ENCODE results near the gene FAM187B. TPM values are rescaled to one million over a fixed set of nuclear protein-coding genes. Genes with fewer than 3 reads are reported as not detected.

FAM187B gene
- total RNA-seq, 1 experiment from 2014 or later, result not detected

GRCh38 chr19:35265126-35265899, 36.8 kb upstream of the FAM187B start:
- no peak overlapping the region for H3K4me2 ChIP-seq (ENCODE audit: insufficient read depth, insufficient read length, low read length)
- no peaks in the 10 kb centered on the region for H3K9me3 ChIP-seq (ENCODE audit: control insufficient read depth, low read depth, low read length)
- H2BK12ac ChIP-seq (ENCODE audit: insufficient read length, low read depth, low read length), result no peak overlapping the region
- H2AFZ ChIP-seq (ENCODE audit: low read length), result no peak overlapping the region
- H3K4me1 ChIP-seq (ENCODE audit: insufficient read depth, low read length), result no peaks in the 10 kb centered on the region
- no peak overlapping the region for H3K18ac ChIP-seq (ENCODE audit: insufficient read length, low read depth, low read length)
- no peak overlapping the region for H2AK5ac ChIP-seq (ENCODE audit: insufficient read length, low read length)
- Mint-ChIP-seq H3K4me1 (peaks cover 18 to 24% of the 10 kb centered on the region in 2 experiments), H3K27ac (peak overlapping the region in 2 of 3 experiments; percentile 78 to 89; a peak in 4 of 7 replicates), H3K27me3 (ENCODE audit: low read depth) (no peaks in the 10 kb centered on the region), H3K4me3 (peak overlapping the region; percentile 32 to 48; a peak in 4 of 5 replicates), H3K9me3 (no peaks in the 10 kb centered on the region), H3K36me3 (ENCODE audit: insufficient read depth in 1 of 3, low read depth in 3 of 3) (peaks cover 12 to 64% (median 57%) of the 10 kb centered on the region in 3 experiments; a peak in 6 of 7 replicates)
- no peak overlapping the region for H3K27ac ChIP-seq (ENCODE audit: insufficient read length, low read depth, low read length)
- no peak overlapping the region for H2BK15ac ChIP-seq (ENCODE audit: low read depth, low read length)
- no peak for TF ChIP-seq CTCF (conservative IDR thresholded peaks at IDR 0.05)
- no peak overlapping the region for H4K5ac ChIP-seq (ENCODE audit: insufficient read length, low read depth, low read length)
- WGBS (ENCODE audit: extremely low coverage, insufficient read length, low lambda C conversion rate), result no CpG with 5 or more reads among the region's 6 CpGs
- H4K8ac ChIP-seq (replicated peaks; ENCODE audit: insufficient read length, low read depth, low read length), result no peak overlapping the region
- no peak overlapping the region for H2BK120ac ChIP-seq (ENCODE audit: low read depth, low read length, poor library complexity, severe bottlenecking)
- H2BK5ac ChIP-seq (ENCODE audit: insufficient read length, low read length), result no peak overlapping the region
- no peak overlapping the region for H3K56ac ChIP-seq (ENCODE audit: insufficient read length, low read depth, low read length)
- peak; percentile 22 for DNase-seq
- no peak overlapping the region for H3T11ph ChIP-seq (ENCODE audit: low read length)
- H2BK20ac ChIP-seq (ENCODE audit: low read depth, low read length, poor library complexity, severe bottlenecking), result no peak overlapping the region
- H4K20me1 ChIP-seq (ENCODE audit: control insufficient read depth, insufficient read depth, insufficient read length), result no peaks in the 10 kb centered on the region
- no peaks in the 10 kb centered on the region for H3K79me2 ChIP-seq (ENCODE audit: insufficient read depth, low read length)
- H3K9ac ChIP-seq (ENCODE audit: extremely low read depth, insufficient read length, low read length), result no peak overlapping the region
- H4K91ac ChIP-seq (ENCODE audit: insufficient read length, low read depth, low read length), result no peak overlapping the region
- H3K79me1 ChIP-seq (ENCODE audit: insufficient read depth, low read depth, low read length, poor library complexity, severe bottlenecking), result no peaks in the 10 kb centered on the region
- H3K23ac ChIP-seq (ENCODE audit: insufficient read length, low read depth, low read length), result no peak overlapping the region
- no peaks in the 10 kb centered on the region for H3K27me3 ChIP-seq (ENCODE audit: insufficient read depth, low read length)
- no peak overlapping the region for H3K4ac ChIP-seq (ENCODE audit: low read depth, low read length)
- no peak overlapping the region for H3K14ac ChIP-seq (ENCODE audit: insufficient read depth, low read length)
- peaks cover 5% of the 10 kb centered on the region for H3K23me2 ChIP-seq (ENCODE audit: insufficient read length, low read depth, low read length, poor library complexity, severe bottlenecking)

Measured in H9 (cell line).